ENCODE data around the gene NOP9. TPM values are rescaled to one million over a fixed set of nuclear protein-coding genes. Genes with fewer than 3 reads are reported as not detected.

The NOP9 gene
- total RNA-seq, 1 donor from 2014 or later: 23.2 TPM

- FAIRE-seq (no peak), DNase-seq (ENCODE audit: low read depth) (peak; percentile 50)
- Histone ChIP-seq H3K27me3 (ENCODE audit: control insufficient read depth, insufficient read depth, low read length) (no peaks in the 10 kb centered on the region), H3K36me3 (ENCODE audit: control insufficient read depth, insufficient read depth, low read length) (peaks cover 2% of the 10 kb centered on the region), H3K4me3 (ENCODE audit: low read depth, low read length) (no peak overlapping the region)
- no peak for TF ChIP-seq CTCF (IDR thresholded peaks at IDR 0.05; ENCODE audit: insufficient read depth, low read length, severe bottlenecking)
Measured at GRCh38 chr14:24314377-24315193, 14.9 kb downstream of the NOP9 start.

GRCh38 chr14:24315243-24315806, 15.7 kb downstream of the NOP9 start:
- TF ChIP-seq CTCF (IDR thresholded peaks at IDR 0.05; ENCODE audit: insufficient read depth, low read length, severe bottlenecking): no peak
- H3K27me3 ChIP-seq (ENCODE audit: control insufficient read depth, insufficient read depth, low read length): no peaks in the 10 kb centered on the region
- DNase-seq (ENCODE audit: low read depth): no peak
- FAIRE-seq: no peak
- H3K4me3 ChIP-seq (ENCODE audit: low read depth, low read length): no peak overlapping the region
- H3K36me3 ChIP-seq (ENCODE audit: control insufficient read depth, insufficient read depth, low read length): peaks cover 2% of the 10 kb centered on the region

GRCh38 chr14:24315807-24316596, 16.4 kb downstream of the NOP9 start:
- no peak for TF ChIP-seq CTCF (IDR thresholded peaks at IDR 0.05; ENCODE audit: insufficient read depth, low read length, severe bottlenecking)
- H3K36me3 ChIP-seq (ENCODE audit: control insufficient read depth, insufficient read depth, low read length): peaks cover 2% of the 10 kb centered on the region
- H3K27me3 ChIP-seq (ENCODE audit: control insufficient read depth, insufficient read depth, low read length): no peaks in the 10 kb centered on the region
- no peak overlapping the region for H3K4me3 ChIP-seq (ENCODE audit: low read depth, low read length)
- no peak for FAIRE-seq
- DNase-seq (ENCODE audit: low read depth): no peak

- TF ChIP-seq CTCF (IDR thresholded peaks at IDR 0.05; ENCODE audit: insufficient read depth, low read length, severe bottlenecking): no peak
- Histone ChIP-seq H3K36me3 (ENCODE audit: control insufficient read depth, insufficient read depth, low read length) (peaks cover 2% of the 10 kb centered on the region), H3K27me3 (ENCODE audit: control insufficient read depth, insufficient read depth, low read length) (no peaks in the 10 kb centered on the region), H3K4me3 (ENCODE audit: low read depth, low read length) (no peak overlapping the region)
- DNase-seq (ENCODE audit: low read depth) (no peak), FAIRE-seq (no peak)
Measured at GRCh38 chr14:24316597-24316950, 16.9 kb downstream of the NOP9 start.

- no peak for FAIRE-seq
- DNase-seq (ENCODE audit: low read depth): peak; percentile 77
Measured at GRCh38 chr14:24317141-24317928, 17.7 kb downstream of the NOP9 start.

More at GRCh38 chr14:24317141-24317928, 17.7 kb downstream of the NOP9 start:
- H3K36me3 ChIP-seq (ENCODE audit: control insufficient read depth, insufficient read depth, low read length): peaks cover 2% of the 10 kb centered on the region
- H3K4me3 ChIP-seq (ENCODE audit: low read depth, low read length): no peak overlapping the region
- H3K27me3 ChIP-seq (ENCODE audit: control insufficient read depth, insufficient read depth, low read length): no peaks in the 10 kb centered on the region
- TF ChIP-seq CTCF (IDR thresholded peaks at IDR 0.05; ENCODE audit: insufficient read depth, low read length, severe bottlenecking): no peak
